NCI-H526 treated with DMSO at 0.1 percent for 48 hours (cell line): Measurements from ENCODE around the gene DPP3.
"Not testable (repeated sequence)": the region's sequence is repeated elsewhere in the genome, so short reads cannot be mapped to it uniquely, and the experiment has no call there.

ENCODE experiments used
- DNase-seq: peaks from one replicate; lab custom pipeline; 2025; lab: John Stamatoyannopoulos, UW

DPP3 gene

DNA sequence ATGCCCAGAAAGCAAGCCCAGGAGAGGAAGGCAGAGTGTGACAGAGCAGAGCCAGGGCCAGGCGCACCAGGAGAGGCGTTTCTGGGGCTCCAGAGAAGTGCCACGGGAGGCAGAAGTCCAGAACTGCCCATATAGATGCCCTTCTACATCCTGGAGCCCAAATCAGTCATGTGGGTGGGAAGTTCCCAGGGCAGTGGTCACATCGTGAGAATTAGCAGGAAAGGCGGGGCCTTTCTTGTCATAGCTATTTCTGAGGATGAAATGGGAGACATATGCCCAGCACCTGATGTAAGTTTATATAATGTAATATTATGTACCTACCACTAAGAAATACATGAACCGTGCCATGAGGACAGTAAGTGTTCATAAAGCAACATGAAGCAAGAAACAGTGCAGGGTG, 52.5 kb downstream of the DPP3 start:
- DNase-seq = no peak

DNA sequence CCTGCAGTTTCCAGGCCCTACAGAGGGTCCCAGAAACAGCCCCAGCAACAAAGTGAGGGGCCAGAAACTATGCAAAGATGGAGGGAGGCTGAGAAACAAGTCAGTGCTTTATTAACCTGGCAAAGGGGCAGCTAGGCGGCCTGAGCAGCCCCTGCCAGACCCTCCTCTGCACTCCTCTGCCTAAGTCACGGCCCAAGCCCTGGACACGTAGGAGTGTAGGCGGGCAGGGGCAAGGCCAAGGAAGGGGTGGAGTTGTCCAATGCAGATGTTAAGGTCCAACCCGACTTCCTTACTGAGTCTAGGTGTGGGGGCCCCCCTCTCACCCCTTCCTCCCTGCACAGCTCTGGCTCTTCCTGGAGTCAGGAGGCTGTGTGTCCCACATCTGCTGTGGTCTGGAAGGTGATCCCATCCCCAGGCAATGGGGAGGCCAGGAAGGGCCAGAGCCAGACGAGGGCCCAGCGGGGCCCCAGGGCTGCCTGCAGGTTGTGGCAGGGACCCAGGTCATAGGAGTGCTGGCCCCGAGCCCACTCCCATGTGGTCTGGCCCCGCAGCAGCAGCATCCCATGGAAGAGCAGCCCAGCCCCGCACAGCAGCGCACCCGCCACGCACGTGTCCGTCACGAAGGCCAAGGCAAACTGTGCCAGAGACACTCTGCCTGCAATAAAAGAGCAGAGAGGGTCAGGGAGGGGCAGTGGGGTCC, 59.1 kb downstream of the DPP3 start:
- no peak for DNase-seq

DNA sequence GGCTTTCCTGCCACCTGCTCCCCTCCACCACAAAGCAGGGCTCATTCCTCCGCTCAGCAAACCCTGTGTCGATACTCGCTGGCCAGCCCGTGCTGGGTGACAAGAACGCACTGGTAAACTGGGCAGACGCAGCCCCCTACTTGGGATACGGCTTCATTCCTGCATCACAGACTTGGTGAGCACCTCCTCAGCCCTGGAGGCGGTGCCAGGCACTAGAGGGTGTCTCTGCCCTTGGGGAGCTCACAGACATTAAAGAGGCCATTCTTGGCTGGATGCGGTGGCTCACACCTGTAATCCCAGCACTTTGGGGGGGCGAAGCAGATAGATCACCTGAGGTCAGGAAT, 59.6 kb downstream of the DPP3 start:
- DNase-seq = no peak

DNA sequence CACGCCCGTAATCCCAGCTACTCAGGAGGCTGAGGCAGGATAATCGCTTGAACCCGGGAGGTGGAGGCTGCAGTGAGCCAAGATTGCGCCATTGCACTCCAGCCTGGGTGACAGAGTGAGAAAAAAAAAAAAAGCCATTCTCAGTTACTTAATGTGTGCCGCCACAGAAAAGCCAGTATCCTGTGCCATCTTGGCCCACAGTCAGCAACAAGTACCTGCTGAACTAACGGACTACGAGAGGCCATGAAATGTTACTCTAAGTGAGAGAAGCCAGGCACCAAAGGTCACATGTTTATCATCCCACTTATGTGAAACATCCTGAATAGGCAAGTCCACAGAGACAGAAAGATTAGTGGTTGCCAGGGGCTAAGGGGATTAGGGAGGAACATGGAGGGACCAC, 60.4 kb downstream of the DPP3 start:
- DNase-seq = not testable (repeated sequence)

DNA sequence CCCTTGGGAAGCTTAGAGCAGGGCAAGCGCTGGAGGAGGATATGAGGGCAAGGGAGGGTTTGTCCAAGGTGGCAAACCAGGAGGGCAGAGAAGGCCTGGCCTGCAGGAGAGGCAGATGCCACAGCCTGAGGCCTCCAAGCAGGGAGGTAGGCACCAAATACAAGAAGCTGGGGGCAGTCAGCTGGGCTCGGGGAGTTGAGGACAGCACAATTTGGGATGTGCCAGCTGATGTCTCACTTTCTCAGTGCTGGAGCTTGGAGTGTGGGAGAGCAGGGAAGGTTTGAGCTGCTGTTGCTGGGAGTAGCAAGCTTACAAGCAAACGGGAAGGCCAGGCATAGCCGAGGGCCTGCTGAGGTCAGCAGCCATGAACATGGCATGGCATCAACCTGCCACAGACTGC, 61.7 kb downstream of the DPP3 start:
- no peak for DNase-seq

DNA sequence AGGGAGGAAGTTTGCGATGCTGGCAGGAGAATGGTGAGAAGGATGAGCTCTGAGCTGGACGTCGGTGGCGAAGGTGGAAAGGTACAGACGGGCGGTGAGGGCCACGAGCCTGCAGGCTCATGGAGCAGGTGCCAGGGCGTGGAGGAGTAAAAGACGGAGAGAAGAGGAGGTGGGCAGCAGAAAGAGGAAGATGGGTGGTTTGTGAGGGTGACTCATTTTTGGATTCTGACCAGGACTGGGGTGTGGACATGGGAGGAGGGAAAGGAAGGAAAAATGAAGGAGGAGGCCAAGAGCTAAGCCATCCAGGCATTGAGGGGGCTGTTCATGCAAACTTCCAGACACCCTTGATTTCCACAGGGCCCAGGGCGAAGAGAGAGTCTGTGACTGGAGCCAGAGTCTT, 62.1 kb downstream of the DPP3 start:
- no peak for DNase-seq

DNA sequence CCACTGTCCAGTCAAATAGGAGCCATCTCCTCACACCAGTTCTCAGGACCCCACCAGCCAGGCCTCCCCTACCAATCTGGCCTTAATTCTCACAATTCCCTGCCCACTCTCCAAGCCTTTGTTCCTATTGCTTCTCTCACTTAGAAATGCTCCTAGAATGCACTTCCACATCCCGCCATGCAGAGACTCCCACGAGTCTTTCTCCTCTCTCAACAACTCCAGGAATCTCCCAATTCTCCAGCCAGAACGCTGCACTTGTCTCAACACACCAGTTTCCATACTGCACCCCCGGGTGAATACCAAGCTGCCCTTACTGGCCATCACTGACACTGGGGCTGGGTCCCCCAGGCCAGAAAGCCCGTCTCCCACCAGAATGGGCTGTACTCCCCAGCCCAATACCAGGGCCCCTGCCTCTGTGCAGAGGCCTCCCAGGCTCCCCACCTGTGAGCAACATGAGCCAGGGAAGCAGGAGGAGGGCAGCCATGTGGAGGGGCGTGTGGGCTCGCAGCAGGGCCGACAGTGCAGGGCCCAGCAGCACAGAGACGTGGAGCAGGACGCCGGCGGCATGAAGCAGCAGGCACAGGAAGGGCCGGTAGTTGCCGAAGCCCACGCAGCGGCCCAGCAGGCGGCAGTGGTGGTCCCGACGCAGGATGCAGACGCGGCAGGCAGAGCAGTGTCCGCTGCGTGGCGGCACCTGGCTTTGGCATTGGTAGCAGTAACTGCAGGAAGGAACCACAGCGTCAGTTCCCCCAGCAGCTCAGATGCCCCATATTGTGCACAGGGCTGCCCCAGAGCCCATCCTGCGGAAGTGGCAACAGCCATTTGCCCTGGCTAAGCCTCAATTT, 63.3 kb downstream of the DPP3 start:
- peak; percentile 24 for DNase-seq

DNA sequence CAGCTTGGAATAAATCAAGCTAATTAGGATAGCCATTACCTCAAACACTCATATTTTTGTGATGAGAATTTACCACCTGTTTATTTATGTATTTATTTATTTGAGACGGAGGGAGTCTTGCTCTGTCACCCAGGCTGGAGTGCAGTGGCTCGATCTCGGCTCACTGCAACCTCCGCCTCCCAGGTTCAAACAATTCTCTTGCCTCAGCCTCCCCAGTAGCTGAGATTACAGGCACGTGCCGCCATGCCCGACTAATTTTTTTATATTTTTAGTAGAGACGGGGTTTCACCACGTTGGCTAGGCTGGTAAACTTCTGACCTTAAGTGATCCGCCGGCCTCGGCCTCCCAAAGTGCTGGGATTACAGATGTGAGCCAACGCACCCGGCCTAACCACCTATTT, 64.7 kb downstream of the DPP3 start:
- not testable (repeated sequence) for DNase-seq

DNA sequence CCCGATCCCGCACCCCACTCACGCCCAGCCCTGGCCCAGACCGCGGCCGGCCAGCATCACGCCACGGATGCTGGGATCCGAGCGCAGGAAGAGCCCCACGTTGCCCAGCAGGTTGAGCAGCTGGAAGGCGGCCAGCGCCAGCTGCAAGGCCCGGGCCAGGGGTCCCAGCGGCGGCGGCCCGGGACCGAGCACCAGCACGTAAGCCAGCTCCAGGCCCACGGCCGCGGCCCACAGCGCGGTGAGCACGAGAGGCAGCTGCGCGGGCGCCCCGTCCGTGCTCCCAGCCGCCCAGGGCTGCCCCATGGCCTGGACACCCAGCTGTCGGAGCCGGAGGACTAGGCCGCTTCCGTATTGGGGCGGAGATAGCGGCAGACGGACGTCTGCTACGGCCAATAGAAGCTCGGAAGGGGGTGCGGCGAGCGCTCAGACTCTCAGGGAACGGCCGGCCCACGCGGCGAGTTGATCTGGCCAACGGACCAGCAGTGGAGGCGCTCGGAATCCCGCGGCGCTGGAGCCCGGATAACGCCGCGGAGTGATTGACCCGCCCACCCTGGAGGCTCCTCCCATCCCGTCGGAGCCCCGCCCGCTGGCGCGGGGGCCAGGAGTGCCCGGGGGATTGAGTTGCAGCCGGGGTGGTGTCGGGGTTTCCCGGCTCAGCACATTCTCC, 65.6 kb downstream of the DPP3 start, which contains the start of gene ZDHHC24:
ZDHHC24 (minus strand) TSS at position 348 of the 667 bp plus-strand sequence; CDS start at position 303, 45 bp downstream.
- peak; percentile 93 for DNase-seq

DNA sequence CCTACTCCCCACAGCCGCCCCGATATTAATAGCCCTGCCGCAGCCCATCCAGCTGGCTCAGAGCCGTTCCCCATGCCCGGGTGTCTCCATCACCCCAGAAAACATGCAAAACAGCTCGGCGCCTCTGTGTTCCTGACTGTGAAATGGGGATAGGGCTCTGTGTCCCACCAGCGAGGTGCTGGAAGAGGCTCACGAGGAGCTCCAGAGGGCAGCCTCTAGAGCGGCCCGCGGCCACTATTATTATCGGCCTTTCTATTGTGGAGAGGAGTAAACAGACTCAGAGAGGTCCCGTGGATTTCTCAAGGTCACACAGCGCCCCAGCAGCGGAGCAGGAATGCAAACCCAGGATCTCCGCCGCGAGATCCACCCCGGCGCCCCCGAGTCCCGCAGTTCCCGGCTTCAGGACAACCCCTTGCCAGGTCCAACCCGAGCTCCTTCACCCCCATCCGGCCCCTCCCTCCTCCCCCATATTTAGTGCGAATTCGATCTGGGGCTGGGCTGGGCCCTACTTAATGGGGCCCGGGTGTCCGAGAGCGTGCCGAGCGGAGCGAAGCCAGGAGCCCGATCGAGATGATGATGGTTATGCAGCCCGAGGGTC, 66.2 kb downstream of the DPP3 start, which contains the start of gene ACTN3:
ACTN3 (plus strand) TSS at position 536 of the 598 bp plus-strand sequence; CDS start at position 571, 35 bp downstream.
- DNase-seq = no peak

DNA sequence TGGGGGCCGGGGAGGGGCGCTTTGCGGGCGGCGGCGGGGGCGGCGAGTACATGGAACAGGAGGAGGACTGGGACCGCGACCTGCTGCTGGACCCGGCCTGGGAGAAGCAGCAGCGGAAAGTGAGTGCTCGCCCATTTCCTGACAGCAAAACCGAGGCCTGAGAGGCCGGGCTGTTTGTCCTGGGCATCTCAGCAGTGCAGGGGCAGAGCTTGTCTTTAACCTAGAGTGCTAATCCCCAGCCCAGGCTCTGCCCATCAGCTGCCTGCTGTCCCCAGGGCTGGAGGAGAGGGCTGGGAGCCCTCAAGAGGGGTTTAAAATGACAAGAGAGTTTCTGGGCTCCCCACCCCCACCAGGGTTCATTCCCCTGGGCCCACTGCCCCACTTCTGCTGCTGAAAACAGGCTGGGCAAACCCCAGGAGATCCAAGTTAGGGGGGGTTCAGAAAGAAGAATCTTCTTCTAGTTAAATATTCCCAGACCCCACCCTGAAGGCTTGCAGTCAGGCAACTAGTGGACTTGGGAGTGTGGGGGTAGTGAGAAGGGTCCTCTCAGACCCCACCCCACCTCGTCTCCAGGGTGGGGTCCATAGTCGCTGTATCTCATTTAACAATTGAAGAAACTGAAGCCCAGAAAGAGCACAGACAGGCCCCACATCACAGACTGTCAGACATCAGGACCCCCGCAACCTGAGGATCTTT, 66.9 kb downstream of the DPP3 start:
- no peak for DNase-seq

DNA sequence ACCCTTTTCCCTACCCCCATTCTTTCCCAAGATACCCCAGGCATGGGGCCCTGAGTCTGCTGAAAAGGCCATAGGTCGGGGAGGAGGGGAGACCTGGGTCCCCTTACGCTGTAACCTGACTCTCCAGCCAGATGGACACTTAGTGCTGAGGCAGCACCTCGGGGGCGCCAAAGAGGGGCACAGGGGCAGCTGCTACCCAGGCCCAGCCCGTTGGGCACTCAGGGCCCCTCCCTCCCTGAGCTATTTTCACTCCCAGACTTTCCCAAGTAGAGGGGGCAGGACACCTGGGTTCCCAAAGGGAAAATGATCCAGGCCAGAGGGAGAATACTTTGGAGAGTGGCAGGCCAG, 67.4 kb downstream of the DPP3 start:
- DNase-seq = no peak

DNA sequence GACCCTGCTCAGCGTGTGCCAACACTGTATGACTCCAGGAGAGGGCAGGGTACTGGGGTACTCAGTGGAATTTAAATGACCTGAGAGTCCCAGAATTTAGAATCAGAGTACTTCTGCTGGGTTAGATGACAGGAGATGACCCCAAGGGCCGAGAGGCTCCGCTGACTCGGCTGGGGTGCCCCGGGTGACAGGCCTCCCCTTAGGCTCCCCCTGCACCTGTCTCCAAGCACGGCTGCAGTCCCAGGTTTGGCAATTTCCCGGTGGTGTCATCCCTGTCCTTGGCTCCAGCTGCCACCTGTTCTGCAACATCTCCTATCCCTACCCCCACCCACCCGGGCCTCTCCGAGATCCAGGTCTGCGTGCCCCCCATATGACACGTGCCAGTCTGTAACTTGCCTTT, 67.8 kb downstream of the DPP3 start:
- no peak for DNase-seq

DNA sequence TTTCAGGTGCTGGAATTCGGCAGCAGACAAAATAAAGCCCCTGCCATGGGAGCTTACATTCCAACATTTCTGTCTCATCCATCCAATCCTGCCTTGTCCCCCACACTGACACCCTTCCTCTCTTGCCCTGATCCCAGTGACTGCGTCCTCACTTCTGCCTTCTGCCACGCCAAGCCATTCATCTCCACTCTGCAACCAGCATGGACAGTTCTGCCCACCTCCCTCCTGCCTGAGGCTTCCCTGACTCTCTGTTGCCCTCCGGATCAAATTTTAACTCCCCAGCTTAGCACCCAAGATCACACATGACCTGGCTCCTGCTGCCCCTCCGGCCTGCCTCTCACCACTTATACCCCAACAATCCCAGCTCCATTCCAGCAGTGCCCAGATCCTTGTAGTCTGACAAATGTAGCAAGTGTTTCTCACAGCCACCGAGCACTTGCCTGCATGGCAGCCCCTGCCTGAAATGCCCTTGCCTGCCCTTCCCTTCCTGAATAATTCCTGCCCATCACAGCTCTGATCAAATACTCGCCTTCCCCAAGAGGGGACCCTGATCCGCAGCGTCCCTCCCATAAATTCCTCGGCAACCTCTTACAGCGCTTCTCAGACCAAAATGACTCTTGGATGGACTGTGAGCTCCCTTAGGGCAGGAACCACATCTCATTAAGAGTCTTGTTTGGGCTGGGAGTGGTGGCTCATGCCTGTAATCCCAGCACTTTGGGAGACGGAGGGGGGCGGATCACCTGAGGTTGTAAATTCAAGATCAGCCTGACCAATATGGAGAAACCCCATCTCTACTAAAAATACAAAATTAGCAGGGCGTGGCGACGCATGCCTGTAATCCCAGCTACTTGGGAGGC, 68.8 kb downstream of the DPP3 start:
- DNase-seq = no peak

DNA sequence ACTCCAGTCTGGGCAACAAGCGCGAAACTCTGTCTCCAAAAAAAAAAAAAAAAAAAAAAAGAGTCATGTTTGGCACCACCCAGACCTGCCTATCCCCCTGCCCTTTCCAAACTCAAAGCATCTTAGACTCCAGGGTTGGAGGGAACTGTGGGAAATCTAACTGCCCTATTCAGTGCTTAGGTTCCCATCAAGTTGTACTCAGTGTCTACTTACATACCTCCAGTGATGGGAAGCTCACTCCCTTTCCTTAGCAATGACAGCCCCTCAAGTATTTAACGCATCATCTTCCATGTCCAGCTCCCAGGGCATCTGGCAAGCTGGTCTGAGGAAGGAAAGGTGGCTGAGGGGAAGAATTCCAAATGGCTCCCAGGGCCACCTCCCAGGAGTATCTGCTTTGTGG, 69.5 kb downstream of the DPP3 start:
- no peak for DNase-seq

DNA sequence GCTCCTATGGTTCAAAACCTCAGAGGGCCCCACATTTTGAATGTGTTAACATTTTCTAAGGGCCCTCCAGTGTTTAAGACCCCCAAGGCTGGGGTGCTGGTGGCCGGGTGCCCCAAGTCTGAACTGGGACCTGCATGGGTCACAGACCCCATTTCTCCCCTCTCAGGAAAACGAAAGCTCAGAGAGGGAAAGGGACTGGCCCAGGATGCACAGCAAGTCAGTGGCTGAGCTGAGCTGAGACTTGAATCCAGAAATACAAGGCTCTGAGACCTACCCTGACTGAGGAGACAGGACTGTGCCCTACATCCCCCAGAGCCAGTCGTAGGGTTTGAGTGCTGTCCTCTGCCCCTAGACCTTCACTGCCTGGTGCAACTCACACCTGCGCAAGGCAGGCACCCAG, 70.7 kb downstream of the DPP3 start:
- no peak for DNase-seq

DNA sequence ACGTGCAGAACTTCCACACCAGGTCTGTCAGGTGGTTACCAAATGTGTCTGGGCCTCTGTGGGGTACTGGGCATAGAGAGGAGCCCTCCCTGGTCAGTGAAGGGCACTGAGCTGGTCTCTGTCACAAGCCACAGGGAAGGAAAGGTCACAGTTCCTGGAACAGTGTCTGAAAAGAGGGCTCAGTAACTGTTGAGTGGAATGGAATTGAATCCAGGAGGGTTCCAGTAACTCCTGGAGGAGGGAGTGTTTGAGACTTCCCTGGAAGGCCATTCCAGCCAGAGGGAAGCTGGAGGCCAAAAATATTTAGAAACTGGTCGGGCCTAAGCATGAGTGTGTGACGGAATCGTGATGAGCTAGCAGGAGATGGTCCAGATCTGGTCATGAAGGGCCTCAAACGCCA, 74.4 kb downstream of the DPP3 start:
- DNase-seq = no peak

DNA sequence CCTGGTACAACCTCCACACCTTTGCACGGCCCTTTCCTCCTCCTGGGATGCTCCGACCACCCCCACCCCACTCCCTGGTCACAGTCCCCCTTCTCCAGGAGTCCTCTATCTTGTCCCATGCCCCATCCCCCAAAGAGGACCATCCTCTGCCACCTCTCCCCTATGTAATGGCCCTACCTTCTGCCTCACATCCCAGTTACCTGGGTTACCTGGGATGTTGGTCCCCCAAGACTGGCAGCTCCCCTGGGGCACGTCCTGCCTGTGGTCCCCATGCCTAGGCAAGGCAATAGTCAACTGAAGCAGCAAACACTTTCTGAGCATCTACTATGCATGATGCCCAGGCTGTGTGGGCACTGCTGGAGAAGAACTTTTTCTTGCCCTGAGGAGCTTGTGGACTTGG, 75.2 kb downstream of the DPP3 start:
- no peak for DNase-seq

DNA sequence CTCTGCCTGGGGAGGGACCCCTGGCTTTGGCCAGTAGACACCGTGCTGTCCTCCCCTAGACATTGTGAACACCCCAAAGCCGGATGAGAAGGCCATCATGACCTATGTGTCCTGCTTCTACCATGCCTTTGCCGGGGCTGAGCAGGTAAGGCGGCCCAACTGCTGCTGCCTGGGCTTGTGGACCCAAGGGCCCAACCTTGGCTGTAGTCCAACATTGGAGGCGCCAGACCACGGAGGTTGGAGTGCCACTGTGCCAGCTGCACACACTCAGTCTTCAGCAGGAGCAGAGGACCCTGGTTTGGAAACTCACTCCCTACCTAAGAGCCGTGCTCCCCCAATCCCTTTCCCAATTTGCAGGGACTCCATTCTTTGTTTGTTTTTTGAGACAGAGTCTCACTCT, 75.9 kb downstream of the DPP3 start:
- DNase-seq = no peak

DNA sequence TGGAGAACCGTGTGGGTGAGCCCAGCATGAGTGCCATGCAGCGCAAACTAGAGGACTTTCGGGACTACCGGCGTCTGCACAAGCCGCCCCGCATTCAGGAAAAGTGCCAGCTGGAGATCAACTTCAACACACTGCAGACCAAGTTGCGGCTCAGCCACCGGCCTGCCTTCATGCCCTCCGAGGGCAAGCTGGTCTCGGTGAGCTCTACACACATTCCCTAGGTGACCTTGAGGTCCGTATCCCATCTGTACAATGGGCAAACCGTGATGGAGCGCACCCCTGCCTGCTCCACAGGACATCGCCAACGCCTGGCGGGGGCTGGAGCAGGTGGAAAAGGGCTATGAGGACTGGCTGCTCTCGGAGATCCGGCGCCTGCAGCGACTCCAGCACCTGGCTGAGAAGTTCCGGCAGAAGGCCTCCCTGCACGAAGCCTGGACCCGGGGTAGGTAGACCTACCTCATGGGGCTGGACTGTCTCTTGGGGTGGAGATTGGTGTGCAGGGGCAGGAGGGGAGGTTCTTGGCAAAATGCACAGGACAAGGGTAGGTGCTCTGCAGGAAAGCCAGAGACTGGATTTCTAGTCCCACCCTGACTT, 77.6 kb downstream of the DPP3 start:
- DNase-seq = no peak
